HG02798 (cell line): ENCODE results near the gene LRRC4C.

Experiments
- ATAC-seq: cut with Tn5 transposase; IDR thresholded peaks from one replicate; pipeline ENCODE4 v1.9.1; 2021; ENCODE audit warnings: mild to moderate bottlenecking; ENCODE audit not compliant: unreplicated experiment, poor library complexity

LRRC4C gene

DNA sequence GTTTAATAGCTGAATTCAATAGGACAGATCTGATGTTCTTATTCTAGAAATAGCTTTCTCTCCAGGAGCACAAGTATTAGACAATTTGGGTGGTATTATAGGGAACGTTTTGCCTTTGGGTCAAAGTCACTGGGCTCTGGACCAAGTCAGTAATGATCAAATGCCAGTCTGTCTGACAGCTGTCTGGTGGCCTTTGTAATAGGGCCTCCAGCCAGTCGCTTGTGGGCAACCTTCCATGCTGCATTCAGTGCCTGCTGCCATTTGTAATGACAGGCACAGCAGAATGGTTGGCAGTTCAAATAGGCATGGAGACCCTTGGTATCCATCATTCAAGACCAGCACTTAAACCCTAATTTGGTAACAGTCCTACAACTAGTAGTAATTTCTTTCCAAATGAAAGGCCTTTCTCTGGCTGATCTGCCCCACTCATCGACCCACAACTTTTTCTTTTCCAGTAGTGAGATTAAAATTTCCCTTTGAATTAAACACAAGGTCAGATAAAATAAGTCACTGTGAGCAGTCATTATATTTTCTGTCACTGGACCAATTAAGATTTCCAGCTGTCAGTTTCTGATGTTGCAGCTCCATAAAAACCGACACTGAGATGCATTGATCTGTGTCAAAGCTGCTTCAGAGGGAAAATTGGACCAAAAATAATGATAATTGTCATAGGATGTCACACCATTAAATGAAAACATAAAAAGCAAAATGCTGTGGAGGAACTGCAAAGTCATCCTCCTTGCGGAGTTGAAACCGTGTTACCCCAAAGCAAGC is 1038.1 kb downstream of the LRRC4C start:
- no peak for ATAC-seq

DNA sequence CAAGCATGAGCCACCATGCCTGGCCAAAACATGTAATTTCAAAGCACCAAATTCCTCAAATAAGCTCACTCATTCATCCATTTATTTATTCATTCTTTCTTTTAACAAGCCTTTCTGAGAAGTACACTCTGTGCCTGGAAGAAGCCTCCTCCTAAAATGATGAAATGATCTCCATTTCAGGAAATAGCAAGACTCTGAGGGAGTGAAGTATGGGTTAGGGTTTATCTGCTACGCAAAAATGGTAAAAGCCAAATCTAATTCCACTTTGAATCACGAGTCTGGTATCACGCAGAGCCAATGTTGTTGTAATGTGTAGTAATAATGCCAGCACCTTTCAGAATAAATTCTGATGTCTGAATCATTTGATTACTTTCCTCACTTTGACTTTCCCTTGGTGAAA is 1041.8 kb downstream of the LRRC4C start:
- ATAC-seq = no peak

DNA sequence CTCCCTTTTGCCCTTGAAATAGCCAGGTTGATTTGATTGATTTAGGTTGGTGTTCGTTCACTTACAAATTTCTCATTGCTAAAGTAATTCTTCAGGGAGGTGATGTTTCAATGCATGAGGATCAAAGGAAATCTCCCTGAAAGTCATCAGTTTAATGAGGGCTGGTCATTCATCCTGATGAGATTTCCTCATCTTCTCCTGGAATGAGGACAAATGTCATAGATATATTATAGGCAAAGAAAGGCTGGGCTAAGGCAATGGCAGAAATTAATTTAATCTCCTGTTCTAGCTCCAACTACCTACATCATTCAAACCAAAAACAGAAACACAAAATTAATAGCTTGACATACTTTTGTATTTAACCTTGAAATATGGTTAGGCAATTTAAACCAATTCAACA is 1052.1 kb downstream of the LRRC4C start:
- ATAC-seq = no peak

DNA sequence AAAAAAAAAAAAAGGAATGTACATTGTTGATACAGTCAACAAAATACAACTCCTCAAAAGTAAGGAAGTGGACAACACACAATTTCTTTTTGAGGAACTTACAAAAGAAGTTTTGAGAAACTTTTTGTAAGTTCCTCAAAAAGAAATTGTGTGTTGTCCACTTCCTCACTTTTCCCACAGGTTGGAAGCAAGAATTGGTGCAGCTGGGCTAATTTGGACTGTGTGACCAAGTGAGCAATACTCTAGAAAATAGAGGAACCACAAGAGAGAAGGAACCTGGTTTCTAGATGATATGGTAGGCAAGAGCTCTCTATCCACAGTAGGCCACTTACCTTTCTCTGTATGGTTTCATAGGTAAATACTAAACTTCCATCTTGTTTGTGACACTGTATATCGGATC is 1053.8 kb downstream of the LRRC4C start:
- no peak for ATAC-seq

DNA sequence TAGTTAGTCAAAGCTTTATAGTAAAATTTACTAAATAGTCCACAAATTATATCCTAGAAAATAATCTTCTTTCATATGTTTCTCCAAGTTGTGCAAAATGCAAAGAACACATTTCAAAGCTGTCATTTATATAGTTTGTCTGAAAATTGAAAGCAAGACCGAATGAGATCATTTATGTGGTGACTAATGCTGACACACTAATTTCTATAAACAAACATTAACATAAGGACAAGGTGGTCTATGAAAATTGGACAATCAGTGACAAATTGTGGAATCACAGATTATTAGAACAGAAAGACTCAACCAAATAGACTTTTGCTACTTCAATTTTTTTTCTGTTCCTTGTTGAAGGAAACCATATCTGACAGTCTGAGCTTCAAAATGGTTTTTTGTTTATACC is 1056.1 kb downstream of the LRRC4C start:
- ATAC-seq = no peak

DNA sequence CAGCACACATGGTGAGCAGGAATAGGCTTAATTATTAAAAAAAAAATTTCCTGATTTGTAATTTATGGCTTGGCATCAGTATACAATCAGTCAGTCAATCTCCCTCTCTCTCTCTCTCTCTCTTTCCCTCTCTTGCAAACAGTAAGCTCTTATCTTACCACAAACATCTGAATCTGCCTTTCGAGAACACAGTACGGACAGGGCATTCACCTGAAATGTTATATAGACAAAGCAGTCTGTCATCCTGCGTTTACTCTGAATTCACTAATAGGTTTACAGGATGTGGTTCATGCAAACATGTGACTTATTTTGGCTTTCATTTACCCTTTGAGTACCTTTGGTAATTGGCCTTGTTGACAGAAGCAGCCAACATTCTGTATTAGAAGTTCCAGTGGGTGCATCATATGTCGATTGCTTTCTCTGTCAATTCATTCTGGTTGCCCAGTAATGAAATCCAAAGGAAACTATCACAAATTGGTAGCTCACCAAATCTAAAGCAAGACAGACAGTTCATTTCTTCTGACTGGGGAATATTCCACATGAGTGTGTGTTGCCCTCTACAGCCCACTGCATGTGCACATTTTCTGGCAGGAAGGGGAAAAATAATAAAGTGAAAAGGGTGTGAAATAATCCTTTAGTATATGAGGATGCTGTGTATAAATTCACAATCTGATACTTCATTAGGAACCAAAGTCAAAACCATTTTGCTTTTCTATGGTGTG is 1058.2 kb downstream of the LRRC4C start:
- ATAC-seq = no peak

DNA sequence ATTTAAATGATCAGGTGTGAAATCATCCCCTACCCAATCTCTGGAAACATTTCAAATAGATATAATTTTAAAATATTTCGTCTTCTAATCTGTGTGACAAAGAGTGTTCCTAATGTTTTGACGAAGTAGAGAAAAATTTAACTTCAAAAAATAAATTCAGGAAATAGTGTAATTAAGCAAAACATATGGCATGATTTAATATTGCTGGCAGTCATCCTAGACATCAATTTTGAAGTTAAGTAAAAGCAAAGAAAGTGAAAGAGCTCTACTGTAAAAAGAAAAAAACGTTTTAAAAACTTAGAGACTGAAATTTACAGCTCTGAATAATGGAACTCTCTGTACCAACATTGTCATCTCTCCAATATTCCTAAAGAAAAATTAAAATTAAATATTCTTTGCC is 1062.3 kb downstream of the LRRC4C start:
- no peak for ATAC-seq

DNA sequence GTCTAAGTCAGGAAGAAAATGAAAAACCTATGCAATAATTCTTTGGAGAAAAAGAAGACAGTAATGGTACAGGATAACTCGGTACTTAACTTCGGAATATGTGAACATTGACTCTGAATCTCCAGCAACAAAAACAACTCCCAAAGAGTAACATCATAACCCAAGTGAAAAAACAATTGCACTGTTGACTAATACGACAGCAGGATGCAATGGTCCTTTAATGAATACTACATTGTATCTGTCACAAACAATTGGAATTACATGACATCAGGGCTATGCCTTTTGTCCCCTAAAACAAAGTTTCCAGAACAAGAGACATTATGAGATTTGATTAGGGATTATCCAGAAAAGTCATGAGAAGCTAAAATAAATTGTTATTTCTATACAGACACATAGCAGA is 1065.9 kb downstream of the LRRC4C start:
- no peak for ATAC-seq

DNA sequence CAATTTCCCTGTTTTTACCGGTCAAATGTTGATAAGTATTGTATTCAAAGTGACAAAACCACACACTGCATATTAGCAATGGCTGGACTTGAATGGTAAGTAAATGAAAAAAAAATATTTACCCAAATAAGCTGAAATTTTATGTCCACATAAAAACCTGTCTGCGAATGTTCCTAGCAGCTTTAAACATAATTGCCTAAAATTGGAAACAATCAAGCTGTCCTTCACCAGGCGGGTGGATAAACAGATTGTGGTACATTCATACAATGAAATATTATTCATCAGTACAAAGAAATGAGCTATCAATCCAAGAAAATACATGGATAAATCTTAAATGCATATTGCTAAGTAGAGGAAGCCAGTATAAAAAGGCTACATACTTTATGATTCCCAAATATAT is 1067.8 kb downstream of the LRRC4C start:
- no peak for ATAC-seq

DNA sequence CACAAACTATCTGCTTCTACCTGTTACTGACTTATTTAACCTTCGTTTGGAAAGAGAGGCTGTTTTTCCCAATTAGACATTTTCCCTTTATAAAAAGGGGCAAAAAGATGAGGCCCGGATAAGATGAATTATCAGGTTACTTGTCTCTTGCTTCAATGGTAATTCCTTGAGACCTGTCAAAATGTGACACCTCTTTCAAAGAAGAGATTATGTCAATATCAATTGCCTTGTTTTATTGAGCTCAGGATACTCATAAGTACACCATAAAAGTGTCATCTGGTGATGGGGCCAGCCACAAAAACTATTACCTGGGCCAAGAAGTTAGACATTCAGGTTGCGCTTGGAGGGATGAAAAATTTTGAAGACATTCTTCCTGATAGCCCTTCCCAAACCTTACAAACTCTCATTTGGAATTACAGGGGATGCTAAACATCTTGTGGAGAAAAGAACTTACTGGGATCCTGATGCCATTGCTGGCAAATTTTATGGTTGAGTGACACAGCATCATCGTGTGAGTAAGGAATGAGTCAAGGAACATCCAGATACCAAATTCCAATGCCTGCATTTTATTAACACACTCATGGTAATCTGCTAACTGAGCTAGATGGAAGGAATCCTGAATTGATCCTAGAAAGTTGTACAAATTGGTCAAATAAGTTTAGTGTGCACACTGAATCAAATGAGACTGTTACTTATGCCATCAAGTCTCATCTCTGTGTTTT is 1071.2 kb downstream of the LRRC4C start:
- no peak for ATAC-seq

DNA sequence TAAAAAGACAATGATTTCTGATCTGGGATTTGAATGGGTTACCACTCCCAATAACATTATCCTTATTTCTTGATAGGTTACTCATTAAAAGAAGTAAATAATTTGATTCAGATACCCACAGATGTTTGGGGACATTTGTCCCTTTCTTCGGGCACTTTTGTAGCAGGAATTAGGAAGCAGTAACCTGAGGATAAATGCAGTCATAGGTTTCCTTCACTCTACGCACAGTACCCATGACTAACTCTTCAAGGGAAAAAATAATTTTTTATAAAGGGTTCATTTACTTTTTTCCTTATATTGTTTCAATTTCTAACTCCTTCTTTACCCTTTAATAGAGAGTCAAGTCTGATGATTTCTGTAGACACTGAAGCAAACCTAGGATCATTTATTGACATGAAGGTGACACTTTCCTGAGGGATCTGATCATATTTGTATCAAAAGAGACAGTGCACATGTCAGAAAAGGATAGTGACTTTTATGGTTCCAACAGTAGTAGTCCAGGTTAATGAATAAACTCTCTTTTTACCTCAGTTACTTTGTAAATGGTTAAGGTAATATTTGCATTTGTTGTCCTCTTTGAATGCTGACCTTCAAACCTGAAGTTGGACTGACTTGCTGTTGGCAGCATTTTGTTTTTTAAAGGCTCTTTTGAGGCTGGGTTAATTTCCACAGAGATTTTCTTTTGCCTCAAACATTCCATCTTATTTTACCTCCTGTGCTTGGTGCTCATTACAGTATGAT is 1072.0 kb downstream of the LRRC4C start:
- no peak for ATAC-seq

DNA sequence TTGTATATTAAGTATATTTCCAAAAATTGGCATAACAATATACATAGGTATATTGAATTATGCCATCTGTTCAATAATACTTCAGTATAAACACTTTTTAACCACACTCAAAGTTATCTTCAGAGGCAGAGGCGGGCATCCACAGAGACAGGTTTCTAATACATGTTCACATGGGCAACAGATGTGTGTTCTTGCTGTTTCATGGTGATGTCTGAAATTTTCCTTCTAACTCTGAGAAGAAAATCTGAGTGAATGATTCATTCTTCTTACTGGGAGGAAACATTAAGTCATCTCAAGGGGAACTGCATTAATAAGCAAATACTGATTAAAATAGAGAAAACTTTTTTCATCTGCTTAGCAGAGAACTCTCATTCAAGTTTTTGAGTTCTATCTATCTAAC is 1074.5 kb downstream of the LRRC4C start:
- ATAC-seq = no peak

DNA sequence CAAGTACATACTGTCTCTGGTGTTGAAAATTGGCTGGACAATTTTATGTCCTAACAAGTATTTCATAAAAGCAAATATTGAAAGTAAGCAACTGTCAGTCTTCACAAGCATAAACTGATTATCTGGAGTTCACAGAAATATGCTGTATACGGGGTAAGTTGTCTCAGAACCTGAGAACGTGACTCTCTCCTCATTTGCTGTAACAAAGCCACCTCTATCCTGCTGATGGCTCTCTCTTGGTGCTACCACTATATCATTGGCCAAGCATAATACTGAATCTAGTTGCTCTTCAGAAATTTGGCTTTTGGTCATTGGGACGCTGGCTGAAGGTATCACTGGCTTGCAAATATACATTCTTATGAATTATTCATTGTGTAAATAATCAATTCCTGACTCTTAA is 1078.0 kb downstream of the LRRC4C start:
- ATAC-seq = no peak

DNA sequence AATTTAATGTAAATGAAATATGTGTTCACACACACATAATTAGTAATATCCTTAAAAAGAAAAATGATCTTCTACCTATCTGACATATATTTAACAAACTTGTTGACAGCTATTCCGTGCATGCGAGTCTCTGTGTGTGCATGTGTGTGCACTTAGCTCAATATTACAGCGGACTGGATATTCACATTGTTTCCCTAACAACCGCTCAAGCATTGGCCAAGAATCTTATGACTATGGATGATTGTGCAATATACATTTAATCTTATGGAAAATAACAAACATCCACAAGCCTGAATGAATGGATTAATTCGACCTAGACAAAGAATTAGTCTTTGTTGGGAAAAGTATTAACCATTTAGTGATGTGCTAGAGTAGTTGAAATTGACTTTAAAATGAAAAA is 1078.6 kb downstream of the LRRC4C start:
- no peak for ATAC-seq

DNA sequence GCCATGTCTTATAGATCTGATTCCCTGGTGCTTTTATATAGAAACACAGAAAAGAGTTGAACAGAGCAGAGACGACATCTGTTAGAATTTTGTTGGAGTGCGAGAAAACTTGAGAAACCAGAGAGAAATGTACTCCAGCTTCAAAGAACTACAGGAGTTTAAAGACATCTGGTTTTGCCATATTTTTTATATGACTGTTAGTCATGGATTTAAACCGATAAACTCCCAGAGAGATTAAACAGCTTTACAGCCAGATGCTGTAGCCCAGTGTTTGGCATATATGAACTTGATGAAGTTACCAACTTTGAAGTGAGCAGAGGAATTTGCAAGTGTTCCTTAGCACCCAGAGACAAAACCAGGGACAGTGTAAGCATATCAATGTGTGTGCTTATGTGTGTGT is 1083.1 kb downstream of the LRRC4C start:
- ATAC-seq = no peak

DNA sequence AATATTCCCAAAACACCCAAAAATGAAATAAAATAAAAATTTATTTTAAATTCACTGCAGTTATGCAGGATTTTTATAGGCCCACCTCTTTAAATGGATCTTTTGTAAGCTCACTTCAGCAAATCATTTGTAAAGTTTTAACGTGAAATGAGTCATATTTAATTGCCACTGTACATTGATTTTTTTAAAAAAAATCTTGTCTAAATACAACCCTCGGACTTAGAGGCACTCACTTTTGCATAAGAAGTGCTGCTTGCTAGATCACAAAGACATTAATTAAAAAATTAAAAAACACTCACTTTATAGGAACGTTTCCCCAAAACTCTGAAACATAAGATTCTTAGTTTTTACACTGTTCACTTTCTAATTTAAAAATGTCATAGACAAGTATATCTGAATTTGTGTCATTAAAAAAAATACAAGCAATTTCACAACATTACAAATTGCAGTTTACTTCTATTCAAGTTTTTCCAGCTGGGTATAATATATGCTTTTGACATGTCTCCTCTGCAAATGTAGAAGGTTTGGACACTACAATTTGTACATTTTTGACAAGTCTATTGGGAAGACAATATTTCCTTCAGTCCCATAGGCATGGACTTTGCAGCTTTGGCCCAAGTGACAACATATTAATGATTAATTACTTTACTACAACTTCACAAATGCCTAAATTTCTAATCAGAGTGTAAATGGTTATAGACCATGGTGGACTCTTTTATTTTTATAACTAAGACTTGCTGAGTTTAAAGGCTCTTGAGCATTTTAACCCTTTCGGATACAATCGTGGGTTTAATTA is 1088.4 kb downstream of the LRRC4C start:
- no peak for ATAC-seq

DNA sequence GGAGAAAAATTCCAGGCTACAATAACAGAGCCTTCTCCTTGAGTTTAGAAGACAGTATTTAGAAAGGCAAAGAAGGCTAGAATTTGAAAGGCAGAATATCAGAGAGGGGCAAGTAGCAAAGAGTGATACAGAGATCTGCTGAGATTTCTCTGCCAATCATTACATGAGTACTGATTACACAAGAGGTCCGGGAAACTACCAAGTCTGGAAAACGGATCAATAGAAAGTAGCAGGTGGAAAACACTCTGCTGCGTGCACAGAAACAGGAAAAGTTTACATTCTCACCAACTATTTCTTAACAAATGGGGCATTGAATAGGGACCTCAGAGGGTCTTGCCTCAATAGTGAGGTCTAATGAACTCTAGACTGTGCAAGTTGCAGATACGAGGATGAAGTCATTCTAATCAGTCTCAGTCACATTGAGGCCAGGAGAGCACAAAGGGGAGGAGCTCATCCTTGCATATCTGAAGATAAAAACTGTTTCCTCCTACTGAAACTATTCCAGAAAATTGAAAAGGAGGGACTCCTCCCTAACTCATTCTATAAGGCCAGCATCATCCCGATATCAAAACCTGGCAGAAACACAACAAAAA is 1099.2 kb downstream of the LRRC4C start:
- no peak for ATAC-seq

DNA sequence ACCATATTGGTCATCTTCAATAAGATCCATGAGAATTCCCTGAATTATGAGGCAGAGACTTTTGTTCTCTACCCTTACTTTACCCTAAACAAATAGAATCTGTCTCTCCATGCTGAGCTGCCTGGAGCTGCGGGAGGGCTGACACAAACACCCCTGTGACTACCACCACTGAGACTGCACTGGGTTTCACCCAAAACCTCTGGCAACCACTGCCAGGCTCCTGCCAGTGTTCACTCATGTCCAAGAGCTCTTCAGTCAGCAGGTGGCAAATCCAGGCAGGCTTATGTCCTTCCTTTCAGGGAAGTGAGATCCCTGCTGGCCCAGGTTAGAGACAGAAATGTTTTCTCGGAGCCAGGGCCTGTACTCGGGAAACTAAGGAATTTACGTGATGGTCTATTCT is 1105.3 kb downstream of the LRRC4C start:
- no peak for ATAC-seq

DNA sequence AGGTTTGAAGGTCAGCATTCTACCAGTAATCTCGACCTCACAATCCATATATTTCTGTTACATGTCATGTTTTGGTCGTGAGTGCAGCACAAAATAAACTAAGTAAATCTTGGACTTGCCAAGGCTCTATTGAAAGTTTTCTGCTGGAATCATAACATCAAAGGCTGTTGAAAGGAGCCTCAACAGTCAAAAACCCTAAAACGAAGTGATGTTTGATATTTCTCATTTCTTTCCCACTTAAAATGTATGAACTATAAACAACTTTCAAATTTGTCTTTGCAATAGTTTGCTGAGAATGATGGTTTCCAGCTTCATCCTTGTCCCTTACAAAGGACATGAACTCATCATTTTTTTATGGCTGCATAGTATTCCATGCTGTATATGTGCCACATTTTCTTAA is 1118.5 kb downstream of the LRRC4C start:
- ATAC-seq = no peak

DNA sequence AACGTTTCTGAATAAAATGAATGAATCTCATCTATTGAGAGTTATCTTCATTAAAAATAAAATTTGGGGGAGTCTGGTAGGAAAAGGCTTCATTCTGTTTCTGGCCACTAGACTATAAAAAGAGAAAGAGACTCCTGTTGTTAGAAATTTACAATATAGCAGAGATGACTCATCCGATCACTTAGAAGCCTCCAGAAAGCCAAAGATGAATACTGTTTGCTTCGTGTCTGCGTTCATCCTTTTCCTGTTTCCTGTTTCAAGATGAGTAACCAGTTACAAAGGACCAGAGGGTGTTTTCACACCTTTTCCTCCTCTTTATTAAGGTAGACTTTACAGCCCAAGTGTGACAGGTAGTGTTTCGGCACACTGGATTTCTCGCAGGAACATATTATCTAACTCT is 1120.7 kb downstream of the LRRC4C start:
- no peak for ATAC-seq
